KMS-11 (cell line): Measurements from ENCODE around the gene ITFG1.

Source experiments
- H2AFZ ChIP-seq: fragments of 200-600 bp; sonication (generic); 2 replicates; pipeline ENCODE4 v1.6.1; 2016; ENCODE audit warnings: antibody characterized with exemption, mixed run types, low read depth
- H3K27ac ChIP-seq: fragments of 200-600 bp; sonication (generic); 2 replicates; pipeline ENCODE4 v1.6.1; 2016; ENCODE audit warnings: mild to moderate bottlenecking, mixed run types
- H3K27me3 ChIP-seq: fragments of 200-600 bp; sonication (generic); 2 replicates; pipeline ENCODE4 v1.6.1; 2017; ENCODE audit warnings: mild to moderate bottlenecking, low read depth, mixed run types, moderate library complexity; ENCODE audit not compliant: insufficient read depth
- H3K36me3 ChIP-seq: fragments of 200-600 bp; sonication (generic); 2 replicates; pipeline ENCODE4 v1.6.1; 2017; ENCODE audit warnings: mild to moderate bottlenecking, mixed run types; ENCODE audit not compliant: insufficient read depth
- H3K4me1 ChIP-seq: fragments of 200-600 bp; sonication (generic); 2 replicates; pipeline ENCODE4 v1.6.1; 2016; ENCODE audit warnings: mild to moderate bottlenecking, low read depth, mixed run types; ENCODE audit not compliant: poor library complexity, severe bottlenecking
- H3K4me2 ChIP-seq: fragments of 200-600 bp; sonication (generic); 2 replicates; pipeline ENCODE4 v1.7.0; 2016; ENCODE audit warnings: mild to moderate bottlenecking, mixed run types
- H3K4me3 ChIP-seq: fragments of 200-600 bp; sonication (generic); IDR thresholded peaks from 2 replicates; pipeline ENCODE4 v1.6.1; 2017; ENCODE audit warnings: low read depth, low read length, mixed read lengths; ENCODE audit not compliant: insufficient read depth
- H3K79me2 ChIP-seq: fragments of 200-600 bp; sonication (generic); 2 replicates; pipeline ENCODE4 v1.6.1; 2016; ENCODE audit warnings: low read depth, mixed run types; ENCODE audit not compliant: insufficient read depth
- H3K9ac ChIP-seq: fragments of 200-600 bp; sonication (generic); 2 replicates; pipeline ENCODE4 v1.6.1; 2016; ENCODE audit warnings: mild to moderate bottlenecking, mixed run types
- H4K20me1 ChIP-seq: fragments of 200-600 bp; sonication (generic); 2 replicates; pipeline ENCODE4 v1.6.1; 2016; ENCODE audit warnings: mild to moderate bottlenecking, mixed run types; ENCODE audit not compliant: insufficient read depth
- CTCF ChIP-seq: fragments of 200-600 bp; sonication (generic); conservative IDR thresholded peaks from 2 replicates; pipeline ENCODE4 v1.6.1; 2017; ENCODE audit warnings: low read depth, mild to moderate bottlenecking, antibody characterized with exemption, low read length, moderate library complexity, mixed read lengths

Gene ITFG1

GRCh38 chr16:47503936-47504335, 43.1 kb upstream of the ITFG1 start:
- Histone ChIP-seq H2AFZ (no peak overlapping the region), H4K20me1 (no peaks in the 10 kb centered on the region), H3K27me3 (no peaks in the 10 kb centered on the region), H3K4me3 (no peak overlapping the region), H3K4me2 (no peak overlapping the region), H3K27ac (no peak overlapping the region), H3K79me2 (no peaks in the 10 kb centered on the region), H3K9ac (no peak overlapping the region), H3K36me3 (no peaks in the 10 kb centered on the region), H3K4me1 (no peaks in the 10 kb centered on the region)
- no peak for TF ChIP-seq CTCF

GRCh38 chr16:47499700-47500264, 38.9 kb upstream of the ITFG1 start:
- Histone ChIP-seq H3K27ac (no peak overlapping the region), H3K4me1 (no peaks in the 10 kb centered on the region), H2AFZ (no peak overlapping the region), H3K36me3 (no peaks in the 10 kb centered on the region), H4K20me1 (no peaks in the 10 kb centered on the region), H3K79me2 (no peaks in the 10 kb centered on the region), H3K27me3 (no peaks in the 10 kb centered on the region), H3K4me2 (no peak overlapping the region), H3K9ac (no peak overlapping the region), H3K4me3 (no peak overlapping the region)
- TF ChIP-seq CTCF = no peak

GRCh38 chr16:47499080-47499699, 38.3 kb upstream of the ITFG1 start:
- Histone ChIP-seq H4K20me1 (no peaks in the 10 kb centered on the region), H3K9ac (no peak overlapping the region), H3K79me2 (no peaks in the 10 kb centered on the region), H2AFZ (no peak overlapping the region), H3K4me3 (no peak overlapping the region), H3K4me2 (no peak overlapping the region), H3K4me1 (no peaks in the 10 kb centered on the region), H3K36me3 (no peaks in the 10 kb centered on the region), H3K27ac (no peak overlapping the region), H3K27me3 (no peaks in the 10 kb centered on the region)
- no peak for TF ChIP-seq CTCF

DNA sequence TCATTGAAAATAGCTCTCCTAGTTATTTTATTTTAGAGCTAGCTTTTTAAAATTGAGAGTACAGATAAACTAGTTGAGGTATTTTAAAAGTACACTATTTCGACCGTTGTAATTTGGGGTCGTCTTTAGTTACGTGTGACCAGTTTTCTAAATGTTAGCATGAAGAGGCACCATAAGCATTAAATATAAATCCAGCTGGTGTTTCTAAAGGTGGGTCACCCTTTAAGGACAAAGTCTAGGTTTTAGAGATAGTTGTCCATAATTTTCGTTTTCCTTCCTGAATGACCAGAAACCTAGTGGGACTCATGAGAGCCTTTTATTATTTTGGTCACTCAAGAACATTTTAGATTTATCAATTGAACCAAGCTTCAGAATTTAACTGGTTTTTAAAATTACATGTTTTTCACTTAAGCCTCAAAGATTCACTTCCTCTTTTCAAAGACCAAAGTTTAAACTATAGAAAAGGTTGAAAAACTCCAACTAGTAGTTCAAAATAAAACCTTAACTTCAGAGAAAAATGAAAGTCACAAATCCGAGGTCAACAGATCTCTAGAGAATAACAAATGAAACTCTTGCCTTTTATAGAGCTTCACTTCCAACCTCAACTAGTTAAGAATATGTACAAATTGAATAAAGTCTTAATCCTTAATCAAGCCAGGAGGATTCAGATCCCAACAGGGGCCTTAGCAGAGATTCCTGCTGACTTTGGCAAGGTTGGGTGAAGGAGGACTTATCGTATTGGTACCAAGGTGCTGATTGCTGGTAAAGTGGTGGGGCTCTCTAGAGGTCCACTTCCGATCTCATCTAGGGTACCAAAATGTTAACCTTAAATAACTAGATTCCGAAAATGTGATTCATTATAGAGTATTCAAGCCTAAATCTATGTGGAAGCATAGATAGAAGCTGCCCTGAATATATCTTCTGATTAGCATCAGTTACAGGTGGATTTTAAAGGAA, 32.8 kb upstream of the ITFG1 start:
- Histone ChIP-seq H4K20me1 (no peaks in the 10 kb centered on the region), H2AFZ (no peak overlapping the region), H3K9ac (no peak overlapping the region), H3K79me2 (no peaks in the 10 kb centered on the region), H3K4me3 (no peak overlapping the region), H3K27ac (no peak overlapping the region), H3K36me3 (no peaks in the 10 kb centered on the region), H3K4me2 (no peak overlapping the region), H3K27me3 (no peaks in the 10 kb centered on the region), H3K4me1 (peaks cover 13% of the 10 kb centered on the region)
- TF ChIP-seq CTCF = no peak
